ENCODE data around the gene CFAP77. TPM values are rescaled to one million over a fixed set of nuclear protein-coding genes. Genes with fewer than 3 reads are reported as not detected.
A peak's percentile ranks its signal among the peaks of the same experiment; 100 is the strongest.

The CFAP77 gene
- total and polyA plus RNA-seq, 2 of the 8 experiments (the other 6 are each of a cell fraction or from before 2014, with no cell fraction given), result 0.63 to 0.97 TPM

DNA sequence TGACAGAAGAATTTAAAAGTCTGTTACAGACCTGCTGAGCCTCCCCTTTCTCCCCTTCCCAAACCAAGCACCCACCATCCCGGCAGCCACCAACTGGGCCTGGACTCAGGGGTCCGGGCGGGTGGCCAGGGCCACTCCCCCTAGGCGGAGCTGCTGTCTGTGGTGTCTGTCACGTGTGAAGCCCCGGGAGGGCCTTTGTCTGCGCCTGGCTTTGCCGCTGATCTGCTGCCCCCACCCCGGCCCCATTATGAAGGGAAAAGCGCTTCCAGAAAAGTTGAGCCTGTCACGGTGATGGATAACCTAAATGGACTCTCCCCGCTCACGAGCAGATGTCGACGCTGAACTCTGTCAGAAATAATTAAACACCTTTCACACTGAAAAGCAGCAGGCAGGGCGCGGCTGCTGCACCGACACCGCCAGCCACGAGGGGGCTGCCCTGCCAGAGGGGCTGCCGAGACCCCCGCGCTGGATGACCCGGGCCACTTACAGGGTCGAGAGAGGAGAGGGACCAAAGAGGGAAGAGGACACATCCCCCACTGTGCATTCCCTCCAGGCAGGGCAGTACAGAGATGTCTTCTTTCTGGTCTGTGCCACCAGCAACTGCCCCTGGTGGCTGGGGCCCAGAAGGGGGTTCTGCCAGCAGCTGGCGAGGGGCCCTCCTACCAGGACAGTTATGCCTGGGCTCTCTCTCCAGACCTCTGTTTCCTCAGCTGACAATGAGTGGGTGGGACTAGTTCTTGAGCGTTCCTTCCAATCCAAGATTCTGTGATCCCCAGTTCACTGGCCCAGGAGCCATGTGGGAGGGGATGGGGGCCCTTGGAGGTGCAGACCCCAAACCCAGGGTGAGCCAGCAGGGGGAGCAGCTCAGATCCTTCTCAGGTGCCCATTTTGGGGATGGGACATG, 136.4 kb downstream of the CFAP77 start:
- FAIRE-seq (no peak), DNase-seq (ENCODE audit: low read depth in 1 of 2, low spot score in 2 of 2) (peak; percentile 34 to 90)
- Histone ChIP-seq H4K5ac (ENCODE audit: insufficient read length, low read depth, low read length) (no peak overlapping the region), H3K36me3 (ENCODE audit: control insufficient read depth in 2 of 4, insufficient read depth in 4 of 4, low read length in 3 of 4) (no peaks in the 10 kb centered on the region), H3K18ac (ENCODE audit: extremely low read depth, low read length) (peak overlapping the region; percentile 75; the same call in 1 of the 2 replicates), H3K9ac (replicated peaks in 1 of 4; ENCODE audit: extremely low read depth in 1 of 4, low read depth in 3 of 4, low read length in 3 of 4) (no peak overlapping the region), H4K8ac (ENCODE audit: extremely low read depth, insufficient read depth, low read length) (no peak overlapping the region; the same call in 1 of the 2 replicates), H2BK5ac (ENCODE audit: low read depth, low read length) (no peak overlapping the region), H3K23me2 (ENCODE audit: low read depth, low read length) (peaks cover 4% of the 10 kb centered on the region; the same call in 1 of the 2 replicates), H2BK20ac (ENCODE audit: low read length) (0 out of 2 replicates have a peak overlapping the region, but pooled peaks have one; percentile 80), H3K79me1 (ENCODE audit: low read depth, low read length) (no peaks in the 10 kb centered on the region), H3K9me3 (ENCODE audit: insufficient read depth in 2 of 2, low read depth in 1 of 2, low read length in 1 of 2) (no peaks in the 10 kb centered on the region), H3K4me3 (ENCODE audit: extremely low read depth in 1 of 4, insufficient read depth in 2 of 4, low read depth in 3 of 4, low read length in 4 of 4) (peak overlapping the region; percentile 8 to 55 (median 46); a peak in 7 of 8 replicates), H2AK5ac (ENCODE audit: low read depth, low read length) (no peak overlapping the region), H3K56ac (replicated peaks; ENCODE audit: insufficient read length, low read depth, low read length) (no peak overlapping the region), H4K20me1 (replicated peaks in 1 of 2; ENCODE audit: control insufficient read depth in 1 of 2, insufficient read depth in 2 of 2, low read length in 2 of 2) (no peaks in the 10 kb centered on the region), H3K4me1 (replicated peaks in 1 of 4; ENCODE audit: control insufficient read depth in 3 of 4, insufficient read depth in 4 of 4, low read length in 3 of 4) (peaks cover 0 to 4% (median 4%) of the 10 kb centered on the region in 4 experiments; a peak in 4 of 7 replicates), H2BK15ac (ENCODE audit: low read length) (no peak overlapping the region), H3K4me2 (ENCODE audit: insufficient read depth in 1 of 2, low read depth in 2 of 2, low read length in 2 of 2) (peak overlapping the region; percentile 68 to 86), H3K23ac (ENCODE audit: insufficient read length) (no peak overlapping the region), H4K91ac (replicated peaks; ENCODE audit: insufficient read length, low read length) (peak overlapping the region; percentile 46), H3K4ac (replicated peaks; ENCODE audit: insufficient read length, low read depth, low read length) (no peak overlapping the region), H3K27me3 (replicated peaks in 1 of 4; ENCODE audit: control insufficient read depth in 3 of 4, extremely low read depth in 1 of 4, insufficient read depth in 3 of 4, low read length in 3 of 4) (no peaks in the 10 kb centered on the region; a peak in 1 of 7 replicates), H3K14ac (ENCODE audit: insufficient read length) (no peak overlapping the region), H2BK120ac (replicated peaks; ENCODE audit: low read depth, low read length) (no peak overlapping the region), H2AFZ (ENCODE audit: low read length) (peak overlapping the region; percentile 94; the same call in 1 of the 2 replicates), H3K79me2 (ENCODE audit: control insufficient read depth in 1 of 2, insufficient read depth in 2 of 2, low read length in 2 of 2) (no peaks in the 10 kb centered on the region), H3K27ac (ENCODE audit: low read depth, low read length) (no peak overlapping the region), H2BK12ac (ENCODE audit: low read depth, low read length) (peak overlapping the region; percentile 69; the same call in 1 of the 2 replicates)
- CTCF ChIA-PET (ENCODE audit: partially characterized antibody), result interaction anchor here (0.7 to 5.7 kb wide), 30 partner anchors 9 to 429 kb away, joined by 3 to 66 read pairs (median 4); partner anchors contain the start of gene CFAP77
- 8% methylated on average over 25 of the region's 27 CpGs; no CpG with 5 or more reads in 1 of the 2 experiments for WGBS, 2 experiments (ENCODE audit: extremely low coverage in 1 of 2, insufficient coverage in 1 of 2, insufficient read length in 1 of 2, insufficient replicate concordance in 2 of 2, low coverage in 1 of 2, low lambda C conversion rate in 2 of 2, missing lambda C conversion rate in 1 of 2)
- POLR2A ChIA-PET (ENCODE audit: partially characterized antibody), result no interaction called here
- TF ChIP-seq CTBP2 (IDR thresholded peaks at IDR 0.05; ENCODE audit: borderline replicate concordance, insufficient read depth, insufficient read length, low read length) (no peak), RAD21 (IDR thresholded peaks at IDR 0.05 in 1 of 2, conservative IDR thresholded peaks at IDR 0.05 in 1 of 2; ENCODE audit: low read depth in 2 of 2, low read length in 2 of 2) (peak; percentile 30 to 49), YY1 (IDR thresholded peaks at IDR 0.05; ENCODE audit: low read depth, low read length) (peak; percentile 81), SIN3A (conservative IDR thresholded peaks at IDR 0.05 in 1 of 2, IDR thresholded peaks at IDR 0.05 in 1 of 2; ENCODE audit: low read depth in 1 of 2, low read length in 2 of 2) (0 out of 4 replicates have a peak, but pooled peaks of 1 of the 2 experiments have one; percentile 20)
- TF ChIP-seq, protein P1, sequence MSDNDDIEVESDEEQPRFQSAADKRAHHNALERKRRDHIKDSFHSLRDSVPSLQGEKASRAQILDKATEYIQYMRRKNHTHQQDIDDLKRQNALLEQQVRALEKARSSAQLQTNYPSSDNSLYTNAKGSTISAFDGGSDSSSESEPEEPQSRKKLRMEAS (IDR thresholded peaks at IDR 0.05), result peak; percentile 57; the same call in 1 of the 2 replicates
- TF ChIP-seq, protein P2, sequence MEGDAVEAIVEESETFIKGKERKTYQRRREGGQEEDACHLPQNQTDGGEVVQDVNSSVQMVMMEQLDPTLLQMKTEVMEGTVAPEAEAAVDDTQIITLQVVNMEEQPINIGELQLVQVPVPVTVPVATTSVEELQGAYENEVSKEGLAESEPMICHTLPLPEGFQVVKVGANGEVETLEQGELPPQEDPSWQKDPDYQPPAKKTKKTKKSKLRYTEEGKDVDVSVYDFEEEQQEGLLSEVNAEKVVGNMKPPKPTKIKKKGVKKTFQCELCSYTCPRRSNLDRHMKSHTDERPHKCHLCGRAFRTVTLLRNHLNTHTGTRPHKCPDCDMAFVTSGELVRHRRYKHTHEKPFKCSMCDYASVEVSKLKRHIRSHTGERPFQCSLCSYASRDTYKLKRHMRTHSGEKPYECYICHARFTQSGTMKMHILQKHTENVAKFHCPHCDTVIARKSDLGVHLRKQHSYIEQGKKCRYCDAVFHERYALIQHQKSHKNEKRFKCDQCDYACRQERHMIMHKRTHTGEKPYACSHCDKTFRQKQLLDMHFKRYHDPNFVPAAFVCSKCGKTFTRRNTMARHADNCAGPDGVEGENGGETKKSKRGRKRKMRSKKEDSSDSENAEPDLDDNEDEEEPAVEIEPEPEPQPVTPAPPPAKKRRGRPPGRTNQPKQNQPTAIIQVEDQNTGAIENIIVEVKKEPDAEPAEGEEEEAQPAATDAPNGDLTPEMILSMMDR (IDR thresholded peaks at IDR 0.05; ENCODE audit: control extremely low read depth in 1 of 3, insufficient read depth in 1 of 3, low read depth in 1 of 3, low read length in 3 of 3), result peak; percentile 65 to 78 (median 72)

Data from H1 (cell line).